GM21576 (cell line): ENCODE data around the gene KLC1.

Experiments used
- ATAC-seq: cut with Tn5 transposase; IDR thresholded peaks from one replicate; pipeline ENCODE4 v1.9.1; 2021; ENCODE audit warnings: mild to moderate bottlenecking, moderate library complexity; ENCODE audit not compliant: unreplicated experiment

Gene KLC1

DNA sequence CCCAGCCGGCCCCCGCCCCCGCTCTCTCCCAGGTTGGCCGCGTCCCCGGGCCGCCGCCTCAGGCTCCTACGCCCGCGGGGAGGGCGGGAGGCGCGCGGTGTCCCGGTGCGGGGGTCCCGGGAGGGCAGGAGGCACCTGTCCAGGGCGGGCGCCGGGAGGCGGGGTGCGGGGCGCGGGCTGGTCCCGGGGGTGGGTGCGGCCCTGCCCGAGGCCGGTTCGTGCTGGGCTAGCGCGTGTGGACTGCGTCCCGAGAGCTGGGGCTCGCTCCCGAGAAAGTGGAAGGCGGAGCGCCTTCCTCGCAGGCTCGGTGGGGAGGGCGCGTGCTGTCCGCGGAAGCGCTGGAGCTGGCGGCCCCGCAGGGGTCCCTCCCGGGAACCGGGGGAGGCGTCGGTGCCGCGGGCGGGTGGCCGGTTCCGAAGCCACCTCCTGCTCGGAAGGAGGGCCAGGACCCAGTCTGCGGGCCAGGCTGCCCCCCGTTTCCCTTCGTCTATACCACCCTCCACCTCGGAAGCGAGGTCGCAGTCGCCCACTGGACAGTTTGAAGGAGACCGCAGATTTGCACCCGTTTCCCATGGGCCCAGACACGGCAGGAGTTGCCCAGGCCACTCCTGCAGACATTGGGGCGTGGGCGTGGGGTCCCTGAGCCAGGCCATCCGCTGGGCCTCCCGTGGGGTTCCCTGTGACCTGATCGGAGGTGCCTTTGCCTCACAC is 87.2 kb downstream of the KLC1 start:
- ATAC-seq = no peak

- ATAC-seq = no peak
Observed at GRCh38 chr14:103716899-103717411, 87.9 kb downstream of the KLC1 start.

DNA sequence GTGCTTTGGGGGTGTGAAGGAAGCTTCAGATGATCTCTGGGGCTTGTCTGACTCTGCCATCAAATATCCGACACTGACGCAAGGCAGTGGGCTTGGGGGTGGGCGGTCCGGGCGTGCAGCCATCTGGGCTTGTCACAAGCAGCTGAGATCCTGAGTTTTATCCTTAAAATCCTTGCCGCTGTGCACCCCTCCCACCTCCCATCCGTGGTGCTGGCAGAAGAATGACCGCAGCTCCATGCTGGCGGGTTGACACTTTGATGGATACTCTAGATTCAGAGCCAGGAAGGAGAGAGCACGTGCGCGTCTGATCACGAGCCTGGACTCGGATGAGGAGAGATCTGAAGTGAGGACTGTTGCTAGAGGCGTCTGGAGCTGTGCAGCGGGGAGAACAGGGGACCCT is 89.6 kb downstream of the KLC1 start:
- ATAC-seq = no peak

DNA sequence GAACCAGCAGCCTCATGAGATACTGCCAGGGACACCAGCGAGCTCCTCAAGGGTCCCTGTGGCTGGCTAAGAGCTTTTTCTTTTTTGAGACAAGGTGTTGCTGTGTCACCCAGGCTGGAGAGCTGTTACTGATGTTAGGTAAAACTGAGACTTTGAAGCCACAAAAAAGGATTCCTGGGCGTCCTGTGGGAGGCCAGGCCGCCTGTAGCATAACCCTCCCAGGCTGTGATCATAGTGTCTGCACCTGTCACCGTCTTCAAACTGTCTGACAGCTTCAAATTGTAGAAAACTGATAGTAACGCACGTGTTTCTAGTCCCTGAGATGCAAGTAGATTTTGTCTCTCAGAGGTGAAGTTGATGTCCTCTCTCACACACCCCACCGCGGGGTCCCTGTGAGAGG is 90.7 kb downstream of the KLC1 start:
- no peak for ATAC-seq

- no peak for ATAC-seq
Observed at GRCh38 chr14:103721334-103722120, 92.5 kb downstream of the KLC1 start.

GRCh38 chr14:103723748-103724081 is 94.7 kb downstream of the KLC1 start:
- no peak for ATAC-seq

DNA sequence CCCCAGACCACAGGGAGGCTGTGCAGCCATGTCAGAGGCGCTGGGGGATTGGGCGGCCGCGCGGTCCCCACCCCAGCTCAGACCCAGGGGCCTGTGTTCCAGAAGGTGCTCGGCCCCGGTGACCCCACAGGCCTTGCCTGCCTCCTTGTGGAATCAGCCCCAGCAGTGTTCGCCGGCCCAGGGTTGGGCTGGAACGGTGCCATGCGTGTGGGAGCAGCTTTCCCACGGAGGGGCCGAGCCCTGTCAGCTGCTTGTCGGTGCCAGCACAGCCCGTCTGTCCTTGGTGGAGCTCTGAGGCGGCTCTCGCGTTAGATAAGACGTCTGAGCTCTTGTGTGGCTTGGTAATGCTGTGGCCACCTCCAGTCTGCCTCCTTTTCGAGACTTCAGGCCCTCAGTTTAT is 95.1 kb downstream of the KLC1 start:
- ATAC-seq = no peak

DNA sequence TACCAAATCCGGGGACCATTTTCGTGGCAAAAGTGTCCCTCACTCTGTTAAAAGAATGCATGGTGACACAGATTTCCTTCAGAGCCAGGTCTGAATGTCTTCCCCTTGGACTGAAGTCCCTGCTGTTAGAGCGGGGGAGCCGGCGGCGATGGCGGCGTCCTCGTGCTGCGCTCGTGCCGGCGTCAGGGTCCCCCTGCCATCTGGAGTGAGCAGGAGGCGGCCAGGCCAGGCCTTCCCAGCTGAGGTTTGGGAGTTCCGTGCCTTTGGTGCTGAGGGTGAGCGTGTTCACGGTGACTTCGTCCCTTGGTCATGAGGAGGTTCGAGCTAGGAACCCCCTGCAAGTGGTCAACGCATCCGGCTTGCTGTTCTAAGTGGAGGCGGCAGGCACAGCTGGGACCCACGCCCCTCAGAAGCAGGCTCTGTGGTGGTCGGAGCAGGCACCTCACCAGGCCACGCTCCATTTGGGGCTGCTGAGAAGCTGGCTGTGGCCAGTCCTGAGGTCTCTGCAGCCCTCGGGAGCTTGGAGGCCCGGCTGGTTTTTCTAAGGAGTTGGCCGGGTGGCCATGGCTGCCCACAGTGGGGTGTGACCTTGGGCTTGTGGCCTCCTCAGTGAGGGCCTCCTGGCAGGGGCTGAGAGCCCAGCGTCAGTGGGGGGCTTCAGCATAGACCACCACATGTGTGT is 96.1 kb downstream of the KLC1 start:
- ATAC-seq = no peak

GRCh38 chr14:103725739-103726395 is 96.9 kb downstream of the KLC1 start:
- no peak for ATAC-seq

GRCh38 chr14:103726474-103726873 is 97.5 kb downstream of the KLC1 start:
- no peak for ATAC-seq

DNA sequence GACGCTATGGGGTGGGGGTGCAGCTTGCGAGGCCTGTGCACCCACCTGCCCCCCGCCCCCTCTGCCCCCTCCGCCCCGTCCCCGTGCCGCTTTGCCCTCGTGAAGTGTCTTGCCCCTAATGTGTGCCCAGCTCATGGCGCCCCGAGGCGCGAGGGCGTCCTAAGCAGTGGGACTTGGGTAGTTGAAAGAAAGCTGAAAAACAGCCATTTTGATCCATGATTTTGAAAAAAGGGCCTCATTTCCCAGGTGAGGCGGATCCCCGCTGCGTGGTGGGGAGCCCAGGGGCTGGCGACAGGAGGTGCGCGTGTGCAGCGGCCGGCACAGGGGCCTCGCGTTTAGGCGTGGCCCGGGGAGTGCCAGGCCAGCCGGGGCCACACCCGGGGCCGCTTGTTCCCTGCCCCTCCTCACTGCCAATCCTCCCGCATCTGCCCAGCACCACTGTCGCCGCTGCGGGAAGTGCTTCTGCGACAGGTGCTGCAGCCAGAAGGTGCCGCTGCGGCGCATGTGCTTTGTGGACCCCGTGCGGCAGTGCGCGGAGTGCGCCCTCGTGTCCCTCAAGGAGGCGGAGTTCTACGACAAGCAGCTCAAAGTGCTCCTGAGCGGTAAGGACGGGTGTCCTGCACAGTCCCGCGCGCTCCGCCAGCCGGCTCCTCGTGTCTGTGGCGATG is 98.4 kb downstream of the KLC1 start:
- ATAC-seq = no peak

- no peak for ATAC-seq
Observed at GRCh38 chr14:103728141-103728540, 99.1 kb downstream of the KLC1 start.

DNA sequence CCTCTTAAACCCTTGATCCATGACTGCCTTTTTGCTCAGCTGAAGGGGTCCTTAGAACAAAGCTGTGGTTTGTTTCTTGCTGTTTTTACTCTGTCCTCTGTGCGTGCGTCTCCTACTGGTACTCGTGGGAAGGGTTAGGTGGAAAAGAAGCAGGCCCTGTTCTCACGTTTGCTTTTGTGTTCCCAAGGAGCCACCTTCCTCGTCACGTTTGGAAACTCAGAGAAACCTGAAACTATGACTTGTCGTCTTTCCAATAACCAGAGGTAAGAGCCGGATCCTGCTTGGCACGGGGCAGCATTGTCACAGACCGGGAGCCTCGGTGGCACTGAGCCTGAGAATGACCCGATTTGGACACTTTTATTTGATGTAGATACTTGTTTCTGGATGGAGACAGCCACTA is 99.7 kb downstream of the KLC1 start:
- no peak for ATAC-seq

- no peak for ATAC-seq
Observed at GRCh38 chr14:103729496-103730448, 100.8 kb downstream of the KLC1 start.

GRCh38 chr14:103730490-103731035 is 101.6 kb downstream of the KLC1 start:
- no peak for ATAC-seq

DNA sequence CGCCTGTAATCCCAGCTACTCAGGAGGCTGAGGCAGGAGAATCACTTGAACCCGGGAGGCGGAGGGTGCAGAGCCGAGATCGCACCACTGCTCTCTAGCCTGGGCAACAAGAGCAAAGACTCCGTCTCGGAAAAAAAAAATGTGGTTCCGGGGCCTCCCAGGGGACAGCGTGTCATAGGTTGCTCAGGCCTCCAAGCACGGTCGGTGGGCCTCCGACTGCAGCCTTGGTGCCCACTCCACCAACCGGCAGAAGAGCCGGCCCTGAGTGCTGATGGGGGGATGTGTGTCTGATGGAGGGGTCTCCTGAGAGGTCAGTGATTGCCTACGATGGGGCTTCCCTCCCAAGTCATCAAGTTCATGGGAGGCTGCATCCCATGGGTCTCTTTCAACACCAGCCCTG is 102.5 kb downstream of the KLC1 start:
- ATAC-seq = no peak

DNA sequence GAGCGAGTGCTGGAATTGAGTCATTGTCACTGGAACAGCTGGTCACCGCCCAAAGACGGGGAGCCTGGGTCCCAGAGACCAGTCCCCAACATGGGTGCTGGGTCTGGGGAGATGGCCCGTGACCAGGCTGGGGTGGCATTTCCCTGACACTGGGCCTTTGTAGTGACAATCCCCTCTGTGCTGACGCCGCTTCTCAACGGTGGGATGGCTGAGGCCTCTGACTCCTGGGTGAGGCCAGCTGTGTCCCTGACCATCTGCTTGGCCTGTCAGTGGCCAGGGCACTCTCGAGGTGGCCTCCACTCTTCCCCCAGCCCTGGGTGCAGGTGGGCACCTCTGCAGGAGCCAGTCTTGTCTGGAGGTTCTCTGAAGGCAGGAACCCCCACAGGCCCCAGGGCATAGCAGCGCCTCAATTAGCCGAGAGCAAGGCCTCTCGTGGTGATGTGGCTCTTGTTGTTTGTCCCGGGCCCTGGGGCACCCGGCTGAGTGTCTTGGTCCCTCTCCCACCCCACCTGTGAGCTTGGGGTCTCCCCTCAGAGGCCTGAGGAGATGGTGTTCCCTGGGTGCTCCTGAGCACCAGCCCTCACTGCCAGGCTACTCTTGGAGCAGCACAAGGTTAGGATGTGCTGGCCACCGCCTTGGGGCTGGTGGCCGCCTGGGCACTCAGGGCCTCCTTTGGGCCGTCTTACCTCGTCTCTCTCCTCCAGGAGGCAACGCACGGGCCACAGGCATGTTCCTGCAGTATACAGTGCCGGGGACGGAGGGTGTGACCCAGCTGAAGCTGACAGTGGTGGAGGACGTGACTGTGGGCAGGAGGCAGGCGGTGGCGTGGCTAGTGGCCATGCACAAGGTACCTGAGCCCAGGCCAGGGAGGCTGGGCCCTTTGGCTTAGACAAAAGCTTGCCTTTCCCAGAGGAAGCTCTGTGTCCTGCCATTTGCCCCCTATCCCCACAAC is 103.2 kb downstream of the KLC1 start:
- ATAC-seq = no peak
